Cardiac muscle cell (in vitro differentiated cells and primary cell): ENCODE measurements around the gene PRR15L. TPM values are rescaled to one million over a fixed set of nuclear protein-coding genes. Genes with fewer than 3 reads are reported as not detected.

Source experiments
- DNase-seq, 2 donors: peaks; one replicate each; pipeline versions ENCODE4 v3.0.0 to v3.0.0-alpha.2; 2010 to 2017; ENCODE audit warnings: low read depth in 1 of 2, low spot score in 1 of 2
- H3K27ac ChIP-seq: fragments of 200-600 bp; sonication (generic); 2 replicates; pipeline ENCODE4 v1.5.1; 2016
- H3K27me3 ChIP-seq: fragments of 200-600 bp; sonication (generic); 2 replicates; pipeline ENCODE4 v1.6.0; 2016; ENCODE audit warnings: control low read depth
- H3K36me3 ChIP-seq: fragments of 200-600 bp; sonication (generic); 2 replicates; pipeline ENCODE4 v1.5.1; 2016; ENCODE audit warnings: control low read depth
- H3K4me1 ChIP-seq: fragments of 200-600 bp; sonication (generic); 2 replicates; pipeline ENCODE4 v1.8.1; 2017; ENCODE audit warnings: low read depth, mild to moderate bottlenecking, mixed run types
- H3K4me3 ChIP-seq: fragments of 200-600 bp; sonication (generic); 2 replicates; pipeline ENCODE4 v1.5.1; 2016; ENCODE audit warnings: mild to moderate bottlenecking
- H3K9me3 ChIP-seq: fragments of 200-600 bp; sonication (generic); 2 replicates; pipeline ENCODE4 v1.5.1; 2017; ENCODE audit warnings: low read depth, mild to moderate bottlenecking, control low read depth
- polyA plus RNA-seq: library from polyadenylated mRNA; unstranded; fragments of >200 nt; fragmentation: Nextera tagmentation; extraction: Ambion mirVana; gene quantifications from 2 replicates; pipeline ENCODE4 v1.2.1, GENCODE V29; 2016
- total RNA-seq: library from RNA; depleted of rRNA; stranded (reverse); fragments of >200 nt; gene quantifications from 2 replicates; pipeline ENCODE4 v1.2.3, GENCODE V29; 2016
- TF ChIP-seq, protein P1 (sequence below): IDR thresholded peaks from 2 replicates; pipeline ENCODE4 v1.5.1; 2012; ENCODE audit warnings: low read depth, mild to moderate bottlenecking, low read length

PRR15L gene
- total and polyA plus RNA-seq, 2 experiments from 2014 or later = not detected

GRCh38 chr17:47907932-47908562 lies 49.6 kb downstream of the PRR15L start:
- Histone ChIP-seq H3K9me3 (no peaks in the 10 kb centered on the region), H3K4me1 (peaks cover 18% of the 10 kb centered on the region), H3K27me3 (no peaks in the 10 kb centered on the region), H3K36me3 (no peaks in the 10 kb centered on the region), H3K27ac (no peak overlapping the region), H3K4me3 (no peak overlapping the region)
- DNase-seq = no peak
- TF ChIP-seq, protein P1, sequence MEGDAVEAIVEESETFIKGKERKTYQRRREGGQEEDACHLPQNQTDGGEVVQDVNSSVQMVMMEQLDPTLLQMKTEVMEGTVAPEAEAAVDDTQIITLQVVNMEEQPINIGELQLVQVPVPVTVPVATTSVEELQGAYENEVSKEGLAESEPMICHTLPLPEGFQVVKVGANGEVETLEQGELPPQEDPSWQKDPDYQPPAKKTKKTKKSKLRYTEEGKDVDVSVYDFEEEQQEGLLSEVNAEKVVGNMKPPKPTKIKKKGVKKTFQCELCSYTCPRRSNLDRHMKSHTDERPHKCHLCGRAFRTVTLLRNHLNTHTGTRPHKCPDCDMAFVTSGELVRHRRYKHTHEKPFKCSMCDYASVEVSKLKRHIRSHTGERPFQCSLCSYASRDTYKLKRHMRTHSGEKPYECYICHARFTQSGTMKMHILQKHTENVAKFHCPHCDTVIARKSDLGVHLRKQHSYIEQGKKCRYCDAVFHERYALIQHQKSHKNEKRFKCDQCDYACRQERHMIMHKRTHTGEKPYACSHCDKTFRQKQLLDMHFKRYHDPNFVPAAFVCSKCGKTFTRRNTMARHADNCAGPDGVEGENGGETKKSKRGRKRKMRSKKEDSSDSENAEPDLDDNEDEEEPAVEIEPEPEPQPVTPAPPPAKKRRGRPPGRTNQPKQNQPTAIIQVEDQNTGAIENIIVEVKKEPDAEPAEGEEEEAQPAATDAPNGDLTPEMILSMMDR = no peak

DNA sequence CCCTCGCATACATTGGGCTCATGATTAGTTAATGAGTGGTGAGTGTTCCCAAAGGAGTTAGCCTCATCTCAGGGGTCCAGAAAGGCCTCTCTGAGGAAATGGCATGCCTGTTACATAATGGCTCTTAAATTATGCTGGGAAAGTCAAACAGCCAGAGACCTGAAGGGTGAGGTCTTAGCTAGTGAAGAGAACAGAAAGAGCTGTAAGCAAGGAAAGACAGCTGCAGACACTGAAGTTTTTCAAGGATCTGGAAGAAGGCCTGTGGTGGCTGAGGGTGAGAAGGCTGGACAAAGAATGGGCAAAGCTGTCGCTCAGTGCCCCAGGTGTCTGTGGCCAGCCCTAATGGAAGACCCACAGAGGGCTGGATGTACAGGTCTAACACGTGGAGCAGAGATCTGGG lies 51.2 kb downstream of the PRR15L start:
- no peaks in the 10 kb centered on the region for H3K27me3 ChIP-seq
- no peaks in the 10 kb centered on the region for H3K36me3 ChIP-seq
- TF ChIP-seq, protein P1 = no peak
- no peaks in the 10 kb centered on the region for H3K9me3 ChIP-seq
- no peak for DNase-seq
- no peak overlapping the region for H3K4me3 ChIP-seq
- H3K27ac ChIP-seq = no peak overlapping the region
- H3K4me1 ChIP-seq = peaks cover 33% of the 10 kb centered on the region

- H3K27me3 ChIP-seq = no peaks in the 10 kb centered on the region
- DNase-seq = peak; percentile 68 to 94
- TF ChIP-seq, protein P1 = no peak
- H3K36me3 ChIP-seq = no peaks in the 10 kb centered on the region
- peaks cover 41% of the 10 kb centered on the region for H3K4me1 ChIP-seq
- H3K27ac ChIP-seq = peak overlapping the region; percentile 90
- no peak overlapping the region for H3K4me3 ChIP-seq
- no peaks in the 10 kb centered on the region for H3K9me3 ChIP-seq
Observed at GRCh38 chr17:47905221-47905733, 52.4 kb downstream of the PRR15L start.

DNA sequence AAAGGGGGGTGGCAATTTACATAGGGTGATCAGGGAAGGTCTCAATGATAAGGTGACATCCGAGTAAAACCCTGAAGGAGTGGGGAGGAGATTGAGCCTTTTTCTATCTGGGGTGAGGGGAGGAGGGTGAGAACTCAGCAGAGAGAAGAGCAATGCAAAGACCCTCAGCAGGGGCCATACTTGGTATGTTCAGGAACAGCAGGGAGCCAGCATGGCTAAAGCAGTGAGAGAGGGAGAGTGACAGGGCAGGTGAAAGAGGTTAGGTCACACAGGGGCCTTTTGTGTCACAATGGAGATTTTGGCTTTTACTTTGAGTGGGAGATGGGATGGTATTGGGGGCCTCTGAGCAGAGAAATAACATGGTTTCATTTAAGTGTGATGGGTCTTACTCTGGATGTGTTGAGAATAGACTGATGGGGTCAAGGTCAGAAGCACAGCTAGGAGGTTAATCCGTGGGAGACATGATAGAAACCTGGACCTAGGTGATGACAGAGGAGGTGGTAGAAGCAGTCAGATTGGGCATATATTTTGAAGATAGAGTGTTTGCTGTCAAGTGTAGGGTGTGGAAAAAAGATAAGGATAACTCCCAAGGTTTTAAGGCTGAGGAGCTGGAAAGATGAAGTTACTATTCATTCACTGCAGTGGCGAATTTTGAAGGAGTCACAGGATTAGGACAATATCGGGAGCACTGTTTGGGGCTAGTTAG lies 55.5 kb downstream of the PRR15L start:
- no peaks in the 10 kb centered on the region for H3K36me3 ChIP-seq
- H3K4me3 ChIP-seq = no peak overlapping the region
- H3K27me3 ChIP-seq = no peaks in the 10 kb centered on the region
- DNase-seq = no peak
- H3K4me1 ChIP-seq = peaks cover 56% of the 10 kb centered on the region
- no peaks in the 10 kb centered on the region for H3K9me3 ChIP-seq
- TF ChIP-seq, protein P1 = no peak
- peak overlapping the region; percentile 22 for H3K27ac ChIP-seq

Other genes with a start within 250 kb of the PRR15L start
- 1.0 and 2.9 TPM in 2 replicates for gene TBX21, start 224.6 kb downstream of the PRR15L start, total RNA-seq
- 0.12 and 1.5 TPM in 2 replicates for gene TBX21, start 224.6 kb downstream of the PRR15L start, polyA plus RNA-seq
- 12.2 and 20.5 TPM in 2 replicates for gene OSBPL7, start 136.1 kb downstream of the PRR15L start, total RNA-seq
- gene OSBPL7, start 136.1 kb downstream of the PRR15L start, polyA plus RNA-seq = 12.1 and 18.0 TPM in 2 replicates
- 79.1 and 87.1 TPM in 2 replicates for gene MRPL10, start 126.3 kb downstream of the PRR15L start, total RNA-seq
- gene MRPL10, start 126.3 kb downstream of the PRR15L start, polyA plus RNA-seq = 70.0 and 108 TPM in 2 replicates
- gene LRRC46, start 126.2 kb downstream of the PRR15L start, total RNA-seq = 0.46 TPM in 1 of 2 replicates, not detected in the other
- gene LRRC46, start 126.2 kb downstream of the PRR15L start, polyA plus RNA-seq = 1.9 and 2.5 TPM in 2 replicates
- gene SCRN2, start 116.6 kb downstream of the PRR15L start, total RNA-seq = 101 and 149 TPM in 2 replicates
- 139 and 179 TPM in 2 replicates for gene SCRN2, start 116.6 kb downstream of the PRR15L start, polyA plus RNA-seq
- gene SP6, start 106.7 kb downstream of the PRR15L start, total RNA-seq = 5.8 and 6.3 TPM in 2 replicates
- 4.6 and 5.0 TPM in 2 replicates for gene SP6, start 106.7 kb downstream of the PRR15L start, polyA plus RNA-seq
- 3.7 and 3.9 TPM in 2 replicates for gene SP2, start 61.6 kb downstream of the PRR15L start, total RNA-seq
- 6.9 and 10.5 TPM in 2 replicates for gene SP2, start 61.6 kb downstream of the PRR15L start, polyA plus RNA-seq
- 11.7 and 12.9 TPM in 2 replicates for gene PNPO, start 16.3 kb downstream of the PRR15L start, total RNA-seq
- 12.9 and 15.6 TPM in 2 replicates for gene PNPO, start 16.3 kb downstream of the PRR15L start, polyA plus RNA-seq
- gene CDK5RAP3, start 13.2 kb upstream of the PRR15L start, total RNA-seq = 81.8 and 121 TPM in 2 replicates
- gene CDK5RAP3, start 13.2 kb upstream of the PRR15L start, polyA plus RNA-seq = 137 and 158 TPM in 2 replicates
- 10.8 and 14.4 TPM in 2 replicates for gene COPZ2, start 79.9 kb upstream of the PRR15L start, total RNA-seq
- gene COPZ2, start 79.9 kb upstream of the PRR15L start, polyA plus RNA-seq = 23.5 and 36.1 TPM in 2 replicates
- gene NFE2L1, start 90.5 kb upstream of the PRR15L start, total RNA-seq = 96.4 and 122 TPM in 2 replicates
- 56.0 and 56.7 TPM in 2 replicates for gene NFE2L1, start 90.5 kb upstream of the PRR15L start, polyA plus RNA-seq
- gene CBX1, start 143.6 kb upstream of the PRR15L start, total RNA-seq = 62.9 and 102 TPM in 2 replicates
- gene CBX1, start 143.6 kb upstream of the PRR15L start, polyA plus RNA-seq = 35.9 and 38.3 TPM in 2 replicates
- 11.0 and 11.6 TPM in 2 replicates for gene SNX11, start 149.9 kb upstream of the PRR15L start, total RNA-seq
- gene SNX11, start 149.9 kb upstream of the PRR15L start, polyA plus RNA-seq = 19.2 and 19.3 TPM in 2 replicates